HG03095 (cell line): Measurements from ENCODE around the gene ERCC6L2.

Experiments used
- ATAC-seq: cut with Tn5 transposase; IDR thresholded peaks from one replicate; pipeline ENCODE4 v1.9.1; 2021; ENCODE audit warnings: moderate library complexity; ENCODE audit not compliant: unreplicated experiment

The ERCC6L2 gene

GRCh38 chr9:95875305-95876137, at the start of gene ERCC6L2:
ERCC6L2 (plus strand) TSS chr9:95875691; CDS start chr9:95876039, 348 bp downstream.
- ATAC-seq = peak; percentile 84

- ATAC-seq = no peak
These were observed 49.2 kb upstream of the ERCC6L2 start for GRCh38 chr9:95826183-95826838.

GRCh38 chr9:95830768-95831167, 44.7 kb upstream of the ERCC6L2 start:
- ATAC-seq = no peak

GRCh38 chr9:95831810-95832209, 43.7 kb upstream of the ERCC6L2 start:
- ATAC-seq = no peak

- ATAC-seq = no peak
These were observed 41.8 kb upstream of the ERCC6L2 start for GRCh38 chr9:95833546-95834178.

- no peak for ATAC-seq
These were observed 41.1 kb upstream of the ERCC6L2 start for GRCh38 chr9:95834281-95834907.

GRCh38 chr9:95835393-95835792, 40.1 kb upstream of the ERCC6L2 start:
- no peak for ATAC-seq

- no peak for ATAC-seq
These were observed 39.4 kb upstream of the ERCC6L2 start for GRCh38 chr9:95836072-95836471.

GRCh38 chr9:95839012-95839411, 36.5 kb upstream of the ERCC6L2 start:
- ATAC-seq = no peak

- ATAC-seq = no peak
These were observed 35.4 kb upstream of the ERCC6L2 start for GRCh38 chr9:95840074-95840473.

- ATAC-seq = no peak
These were observed 34.1 kb upstream of the ERCC6L2 start for GRCh38 chr9:95841377-95841776.

GRCh38 chr9:95845751-95846150, 29.7 kb upstream of the ERCC6L2 start:
- no peak for ATAC-seq

GRCh38 chr9:95848764-95849163, 26.7 kb upstream of the ERCC6L2 start:
- ATAC-seq = no peak

- ATAC-seq = peak; percentile 95
These were observed 23.1 kb upstream of the ERCC6L2 start for GRCh38 chr9:95852059-95853032.

- ATAC-seq = no peak
These were observed 21.0 kb upstream of the ERCC6L2 start for GRCh38 chr9:95854386-95855020.

GRCh38 chr9:95855961-95856360, 19.5 kb upstream of the ERCC6L2 start:
- no peak for ATAC-seq

- no peak for ATAC-seq
These were observed 18.4 kb upstream of the ERCC6L2 start for GRCh38 chr9:95857124-95857523.

GRCh38 chr9:95857896-95858295, 17.6 kb upstream of the ERCC6L2 start:
- ATAC-seq = peak; percentile 66

GRCh38 chr9:95862343-95862742, 13.1 kb upstream of the ERCC6L2 start:
- ATAC-seq = no peak
